Bone marrow (tissue), 2 donors: ENCODE results near the gene ANO7.

ENCODE experiments used
- DNase-seq, 2 donors: peaks; one replicate each; lab custom pipeline; 2025; lab: John Stamatoyannopoulos, UW

Gene ANO7

GRCh38 chr2:241274127-241274526 is 85.7 kb downstream of the ANO7 start:
- no peak for DNase-seq
